HepG2 (cell line): ENCODE results near the gene METRNL. TPM values are rescaled to one million over a fixed set of nuclear protein-coding genes. Genes with fewer than 3 reads are reported as not detected.

ENCODE experiments used
- CHCHD3 ChIP-seq: sonication (generic); formaldehyde crosslinking; IDR thresholded peaks from 2 replicates; pipeline ENCODE4 v1.8.0; 2022; ENCODE audit warnings: mild to moderate bottlenecking, missing genetic modification reagents, moderate library complexity
- GZF1 ChIP-seq: sonication (generic); formaldehyde crosslinking; IDR thresholded peaks from 2 replicates; pipeline ENCODE4 v1.5.1; 2020; ENCODE audit warnings: mild to moderate bottlenecking, missing genetic modification reagents
- HMGA1 ChIP-seq: sonication (generic); formaldehyde crosslinking; conservative IDR thresholded peaks from 2 replicates; pipeline ENCODE4 v1.4.0; 2020; ENCODE audit warnings: missing genetic modification reagents
- KDM5A ChIP-seq: fragments of 200-600 bp; sonication (generic); IDR thresholded peaks from 2 replicates; pipeline ENCODE4 v1.7.0; 2018; ENCODE audit warnings: antibody characterized with exemption, mild to moderate bottlenecking, low read length, borderline replicate concordance
- MAF1 ChIP-seq: sonication (generic); formaldehyde crosslinking; IDR thresholded peaks from 2 replicates; pipeline ENCODE4 v1.5.0; 2020; ENCODE audit warnings: missing genetic modification reagents, borderline replicate concordance
- MEIS2 ChIP-seq: sonication (generic); formaldehyde crosslinking; IDR thresholded peaks from 2 replicates; pipeline ENCODE4 v1.9.0; 2021; ENCODE audit warnings: mild to moderate bottlenecking, missing genetic modification reagents
- NFATC3 ChIP-seq: sonication (generic); formaldehyde crosslinking; IDR thresholded peaks from 2 replicates; pipeline ENCODE4 v1.5.1; 2020; ENCODE audit warnings: mild to moderate bottlenecking, missing genetic modification reagents
- NR3C1 ChIP-seq: sonication (generic); formaldehyde crosslinking; IDR thresholded peaks from 2 replicates; pipeline ENCODE4 v1.4.0; 2020; ENCODE audit warnings: missing genetic modification reagents
- PHF8 ChIP-seq: sonication (generic); formaldehyde crosslinking; IDR thresholded peaks from 2 replicates; pipeline ENCODE4 v1.5.0; 2020; ENCODE audit warnings: missing genetic modification reagents
- SCMH1 ChIP-seq: sonication (generic); formaldehyde crosslinking; IDR thresholded peaks from 2 replicates; pipeline ENCODE4 v1.9.0; 2021; ENCODE audit warnings: missing genetic modification reagents, mild to moderate bottlenecking, borderline replicate concordance
- SIX4 ChIP-seq: sonication (generic); formaldehyde crosslinking; IDR thresholded peaks from 2 replicates; pipeline ENCODE4 v1.4.0; 2020; ENCODE audit warnings: missing genetic modification reagents
- TBL1XR1 ChIP-seq: fragments of 150-350 bp; IDR thresholded peaks from 2 replicates; pipeline ENCODE4 v1.6.1; 2014; ENCODE audit warnings: borderline replicate concordance, low read length; ENCODE audit not compliant: partially characterized antibody
- TBX2 ChIP-seq: sonication (generic); formaldehyde crosslinking; IDR thresholded peaks from 2 replicates; pipeline ENCODE4 v1.5.0; 2020; ENCODE audit warnings: missing genetic modification reagents, mild to moderate bottlenecking, borderline replicate concordance
- YEATS4 ChIP-seq: sonication (generic); formaldehyde crosslinking; IDR thresholded peaks from 2 replicates; pipeline ENCODE4 v1.4.0; 2020; ENCODE audit warnings: missing genetic modification reagents, borderline replicate concordance
- ZMAT5 ChIP-seq: sonication (generic); formaldehyde crosslinking; IDR thresholded peaks from 2 replicates; pipeline ENCODE4 v1.5.0; 2020; ENCODE audit warnings: mild to moderate bottlenecking, low read depth, missing genetic modification reagents, borderline replicate concordance
- ZNF354B ChIP-seq: sonication (generic); formaldehyde crosslinking; IDR thresholded peaks from 2 replicates; pipeline ENCODE4 v1.8.0; 2022; ENCODE audit warnings: mild to moderate bottlenecking, missing genetic modification reagents
- ZNF510 ChIP-seq: sonication (generic); formaldehyde crosslinking; IDR thresholded peaks from 2 replicates; pipeline ENCODE4 v1.4.0; 2020; ENCODE audit warnings: low read depth, mild to moderate bottlenecking, missing genetic modification reagents
- ZNF550 ChIP-seq: sonication (generic); formaldehyde crosslinking; IDR thresholded peaks from 2 replicates; pipeline ENCODE4 v1.4.0; 2020; ENCODE audit warnings: mild to moderate bottlenecking, missing genetic modification reagents, borderline replicate concordance
- ZNF652 ChIP-seq: IDR thresholded peaks from 2 replicates; pipeline ENCODE4 v1.6.1; 2016; ENCODE audit warnings: low read depth, borderline replicate concordance
- ZNF747 ChIP-seq: sonication (generic); formaldehyde crosslinking; IDR thresholded peaks from 2 replicates; pipeline ENCODE4 v1.8.1; 2023; ENCODE audit warnings: missing genetic modification reagents, mild to moderate bottlenecking, borderline replicate concordance
- ZSCAN31 ChIP-seq: sonication (generic); formaldehyde crosslinking; IDR thresholded peaks from 2 replicates; pipeline ENCODE4 v1.5.0; 2020; ENCODE audit warnings: low read depth, mild to moderate bottlenecking, missing genetic modification reagents
- ZSCAN9 ChIP-seq: IDR thresholded peaks from 2 replicates; pipeline ENCODE4 v1.6.1; 2016; ENCODE audit warnings: borderline replicate concordance
- polyA plus RNA-seq, 8 experiments: library from polyadenylated mRNA; depleted of rRNA in 3 of 8; stranded (reverse) in 7 of 8; unstranded in 1 of 8; fragments of >200 nt; fragmentation: Illumina TruSeq in 4 of 8; extraction: Trizol in 4 of 8; gene quantifications; 2 replicates each; pipeline versions ENCODE4 v1.2.1 to v1.2.3, GENCODE V29; 2011 to 2016; ENCODE audit warnings: low read depth in 4 of 8, missing spikeins in 1 of 8, mixed read lengths in 1 of 8; ENCODE audit not compliant: insufficient read depth in 1 of 8
- total RNA-seq, 5 experiments: library from RNA; depleted of rRNA; stranded (reverse); fragments of >200 nt; fragmentation: Illumina TruSeq; extraction: Trizol; gene quantifications; 2 replicates each; pipeline ENCODE4 v1.2.3, GENCODE V29; 2016; ENCODE audit warnings: low read depth in 1 of 5
- TF ChIP-seq, protein P1 (sequence below): sonication (generic); formaldehyde crosslinking; IDR thresholded peaks from 2 replicates; pipeline ENCODE4 v1.5.0; 2020; ENCODE audit warnings: missing genetic modification reagents

Gene METRNL
- total and polyA plus RNA-seq, 2 of the 13 experiments (the other 11 are each of a cell fraction or from before 2014, with no cell fraction given): 0.66 to 0.84 TPM

DNA sequence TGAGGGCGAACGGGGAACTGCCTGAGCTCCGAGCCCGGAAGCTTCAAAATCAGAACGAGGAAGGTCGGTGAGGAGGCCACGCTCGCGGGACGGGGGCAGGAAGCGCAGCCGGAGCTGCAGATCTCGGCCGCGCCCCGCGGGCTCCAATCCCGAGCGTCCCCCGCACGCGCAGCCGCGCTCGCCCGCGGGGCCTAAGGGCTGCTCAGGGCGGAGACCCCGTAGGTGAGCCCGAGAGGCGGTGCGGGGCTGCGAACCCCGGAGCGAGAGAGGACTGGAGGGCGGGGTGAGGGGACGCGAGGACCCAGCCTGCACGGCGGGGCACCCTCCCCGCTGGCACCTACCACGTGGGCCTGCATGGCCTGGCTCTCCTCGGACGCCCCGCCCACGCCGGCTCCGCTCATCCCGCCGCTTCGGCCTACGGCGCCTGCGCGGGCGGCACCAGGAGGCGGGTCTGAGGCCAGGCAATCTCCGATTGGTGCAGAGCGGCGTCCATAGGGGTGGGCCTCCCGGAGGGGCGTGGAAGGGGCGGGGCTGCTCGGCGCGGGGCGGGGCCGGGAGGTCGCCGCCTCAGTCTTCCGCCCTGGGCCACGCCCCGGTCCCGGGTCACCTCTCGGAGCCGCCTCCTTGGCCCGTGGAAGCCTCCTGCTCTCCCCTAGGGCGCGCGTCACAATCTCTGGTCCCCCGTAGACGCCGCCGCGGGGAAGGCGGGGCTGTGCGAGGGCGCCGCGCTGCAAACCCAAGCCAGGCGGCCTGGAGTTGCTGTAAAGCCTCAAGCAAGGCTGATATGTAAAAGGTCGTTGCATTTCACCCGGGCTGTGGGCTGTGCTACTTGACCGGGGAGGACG, 27.8 kb upstream of the METRNL start (continued):
- TF ChIP-seq, protein P1, sequence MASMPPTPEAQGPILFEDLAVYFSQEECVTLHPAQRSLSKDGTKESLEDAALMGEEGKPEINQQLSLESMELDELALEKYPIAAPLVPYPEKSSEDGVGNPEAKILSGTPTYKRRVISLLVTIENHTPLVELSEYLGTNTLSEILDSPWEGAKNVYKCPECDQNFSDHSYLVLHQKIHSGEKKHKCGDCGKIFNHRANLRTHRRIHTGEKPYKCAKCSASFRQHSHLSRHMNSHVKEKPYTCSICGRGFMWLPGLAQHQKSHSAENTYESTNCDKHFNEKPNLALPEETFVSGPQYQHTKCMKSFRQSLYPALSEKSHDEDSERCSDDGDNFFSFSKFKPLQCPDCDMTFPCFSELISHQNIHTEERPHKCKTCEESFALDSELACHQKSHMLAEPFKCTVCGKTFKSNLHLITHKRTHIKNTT (CRISPR knock-in tag): no peak
- peak; percentile 26 for TF ChIP-seq TBL1XR1
- TF ChIP-seq YEATS4: peak; percentile 98
- peak; percentile 92; the same call in 1 of the 2 replicates for TF ChIP-seq ZNF510 (CRISPR knock-in tag)
- TF ChIP-seq PHF8 (CRISPR knock-in tag): peak; percentile 86
- peak; percentile 33; the same call in 1 of the 2 replicates for TF ChIP-seq KDM5A
- no peak for TF ChIP-seq MAF1
- TF ChIP-seq ZMAT5 (CRISPR knock-in tag): no peak
- TF ChIP-seq ZSCAN9 (CRISPR knock-in tag): no peak; the same call in 1 of the 2 replicates
- no peak for TF ChIP-seq NR3C1 (CRISPR knock-in tag)
- TF ChIP-seq GZF1 (CRISPR knock-in tag): peak; percentile 75; the same call in 1 of the 2 replicates
- TF ChIP-seq HMGA1 (CRISPR knock-in tag): no peak
- no peak for TF ChIP-seq ZNF652
- TF ChIP-seq CHCHD3 (CRISPR knock-in tag): no peak; the same call in none of the 2 replicates
- no peak for TF ChIP-seq ZNF550
- TF ChIP-seq SCMH1 (CRISPR knock-in tag): no peak
- no peak; the same call in 1 of the 2 replicates for TF ChIP-seq SIX4 (CRISPR knock-in tag)
- 0 out of 2 replicates have a peak, but pooled peaks have one; percentile 46 for TF ChIP-seq ZNF354B (CRISPR knock-in tag)
- peak; percentile 90 for TF ChIP-seq TBX2 (CRISPR knock-in tag)
- no peak; the same call in 1 of the 2 replicates for TF ChIP-seq ZNF747 (CRISPR knock-in tag)
- peak; percentile 79; the same call in 1 of the 2 replicates for TF ChIP-seq ZSCAN31 (CRISPR knock-in tag)
- no peak for TF ChIP-seq NFATC3 (CRISPR knock-in tag)
- TF ChIP-seq MEIS2 (CRISPR knock-in tag): peak; percentile 78; the same call in 1 of the 2 replicates
